Measurements from ENCODE around the gene PLSCR3. TPM values are rescaled to one million over a fixed set of nuclear protein-coding genes. Genes with fewer than 3 reads are reported as not detected.
"Not testable (repeated sequence)": the region's sequence is repeated elsewhere in the genome, so short reads cannot be mapped to it uniquely, and the experiment has no call there.

The PLSCR3 gene
- total RNA-seq, 2 donors from 2014 or later = 11.0 to 12.0 TPM

DNA sequence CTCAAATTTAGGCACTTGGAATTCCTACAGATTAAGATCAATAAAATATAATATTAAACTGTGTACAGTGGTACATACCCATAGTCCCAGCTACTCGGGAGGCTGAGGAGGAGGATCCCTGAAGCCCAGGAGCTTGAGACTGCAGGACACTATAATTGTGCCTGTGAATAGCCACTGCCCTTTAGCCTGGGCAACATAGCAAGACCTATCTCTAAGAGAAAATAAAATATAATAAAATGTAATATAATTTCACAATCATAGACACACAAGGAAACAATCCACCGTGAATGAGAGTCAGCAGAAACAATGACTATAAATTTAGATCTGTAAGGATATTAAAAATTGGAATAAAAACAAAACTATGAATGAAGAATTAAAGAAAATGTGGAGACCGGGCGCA, 23.5 kb downstream of the PLSCR3 start:
- intact Hi-C loops (cut with DNase I) = no loop called here
- no peak overlapping the region for H3K4me3 ChIP-seq
- no peak overlapping the region for H3K27ac ChIP-seq
- H3K27me3 ChIP-seq = no peaks in the 10 kb centered on the region
- TF ChIP-seq, protein P1, sequence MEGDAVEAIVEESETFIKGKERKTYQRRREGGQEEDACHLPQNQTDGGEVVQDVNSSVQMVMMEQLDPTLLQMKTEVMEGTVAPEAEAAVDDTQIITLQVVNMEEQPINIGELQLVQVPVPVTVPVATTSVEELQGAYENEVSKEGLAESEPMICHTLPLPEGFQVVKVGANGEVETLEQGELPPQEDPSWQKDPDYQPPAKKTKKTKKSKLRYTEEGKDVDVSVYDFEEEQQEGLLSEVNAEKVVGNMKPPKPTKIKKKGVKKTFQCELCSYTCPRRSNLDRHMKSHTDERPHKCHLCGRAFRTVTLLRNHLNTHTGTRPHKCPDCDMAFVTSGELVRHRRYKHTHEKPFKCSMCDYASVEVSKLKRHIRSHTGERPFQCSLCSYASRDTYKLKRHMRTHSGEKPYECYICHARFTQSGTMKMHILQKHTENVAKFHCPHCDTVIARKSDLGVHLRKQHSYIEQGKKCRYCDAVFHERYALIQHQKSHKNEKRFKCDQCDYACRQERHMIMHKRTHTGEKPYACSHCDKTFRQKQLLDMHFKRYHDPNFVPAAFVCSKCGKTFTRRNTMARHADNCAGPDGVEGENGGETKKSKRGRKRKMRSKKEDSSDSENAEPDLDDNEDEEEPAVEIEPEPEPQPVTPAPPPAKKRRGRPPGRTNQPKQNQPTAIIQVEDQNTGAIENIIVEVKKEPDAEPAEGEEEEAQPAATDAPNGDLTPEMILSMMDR (IDR thresholded peaks at IDR 0.05) = no peak
- H3K4me1 ChIP-seq = no peaks in the 10 kb centered on the region
- H3K9ac ChIP-seq (ENCODE audit: low read depth in 2 of 2, low read length in 2 of 2) = no peak overlapping the region
- no peaks in the 10 kb centered on the region for H3K36me3 ChIP-seq
- no peak for DNase-seq
- H3K9me3 ChIP-seq = no peaks in the 10 kb centered on the region

DNA sequence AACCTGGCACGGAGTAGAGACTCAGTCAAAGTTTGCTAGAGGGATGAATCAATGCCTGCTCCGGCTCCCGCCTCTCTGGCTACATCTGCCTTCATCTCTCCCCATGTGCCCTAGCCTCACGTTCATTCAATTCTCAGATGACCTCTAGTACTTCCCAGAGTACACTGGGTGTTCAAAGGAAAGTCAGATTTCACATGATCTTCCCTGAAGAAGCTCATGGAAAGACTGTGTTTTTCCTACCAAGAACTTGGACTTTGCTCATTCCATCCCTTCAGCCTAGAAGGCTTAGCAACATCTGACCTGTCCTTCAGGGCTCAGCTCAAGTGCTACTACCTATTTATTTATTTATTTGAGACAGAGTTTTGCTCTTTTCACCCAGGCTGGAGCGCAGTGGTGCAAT, 24.5 kb downstream of the PLSCR3 start:
- no peaks in the 10 kb centered on the region for H3K4me1 ChIP-seq
- H3K27ac ChIP-seq = no peak overlapping the region
- TF ChIP-seq, protein P1 (IDR thresholded peaks at IDR 0.05) = no peak
- no peak for DNase-seq
- H3K36me3 ChIP-seq = no peaks in the 10 kb centered on the region
- H3K9me3 ChIP-seq = no peaks in the 10 kb centered on the region
- no peaks in the 10 kb centered on the region for H3K27me3 ChIP-seq
- no peak overlapping the region for H3K9ac ChIP-seq (ENCODE audit: low read depth in 2 of 2, low read length in 2 of 2)
- intact Hi-C loops (cut with DNase I) = no loop called here
- H3K4me3 ChIP-seq = no peak overlapping the region

DNA sequence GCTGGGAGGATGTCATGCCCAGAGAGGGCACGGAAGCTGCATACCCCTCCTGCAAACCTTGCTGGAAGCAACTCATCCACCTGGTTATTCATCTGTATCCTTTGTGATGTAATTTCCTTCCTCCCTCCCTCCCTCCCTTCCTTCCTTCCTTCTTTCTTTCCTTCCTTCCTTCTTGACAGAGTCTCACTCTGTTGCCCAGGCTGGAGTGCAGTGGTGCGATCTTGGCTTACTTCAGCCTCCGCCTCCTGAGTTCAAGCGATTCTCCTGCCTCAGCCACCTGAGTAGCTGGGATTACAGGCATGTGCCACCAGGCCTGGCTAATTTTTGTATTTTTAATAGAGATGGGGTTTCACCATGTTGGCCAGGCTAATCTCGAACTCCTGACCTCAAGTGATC, 25.7 kb downstream of the PLSCR3 start:
- H3K27me3 ChIP-seq; H3K27ac ChIP-seq; DNase-seq; H3K36me3 ChIP-seq; intact Hi-C loops (cut with DNase I); H3K4me3 ChIP-seq; H3K4me1 ChIP-seq; H3K9me3 ChIP-seq; H3K9ac ChIP-seq (ENCODE audit: low read depth in 2 of 2, low read length in 2 of 2): not testable (repeated sequence)

DNA sequence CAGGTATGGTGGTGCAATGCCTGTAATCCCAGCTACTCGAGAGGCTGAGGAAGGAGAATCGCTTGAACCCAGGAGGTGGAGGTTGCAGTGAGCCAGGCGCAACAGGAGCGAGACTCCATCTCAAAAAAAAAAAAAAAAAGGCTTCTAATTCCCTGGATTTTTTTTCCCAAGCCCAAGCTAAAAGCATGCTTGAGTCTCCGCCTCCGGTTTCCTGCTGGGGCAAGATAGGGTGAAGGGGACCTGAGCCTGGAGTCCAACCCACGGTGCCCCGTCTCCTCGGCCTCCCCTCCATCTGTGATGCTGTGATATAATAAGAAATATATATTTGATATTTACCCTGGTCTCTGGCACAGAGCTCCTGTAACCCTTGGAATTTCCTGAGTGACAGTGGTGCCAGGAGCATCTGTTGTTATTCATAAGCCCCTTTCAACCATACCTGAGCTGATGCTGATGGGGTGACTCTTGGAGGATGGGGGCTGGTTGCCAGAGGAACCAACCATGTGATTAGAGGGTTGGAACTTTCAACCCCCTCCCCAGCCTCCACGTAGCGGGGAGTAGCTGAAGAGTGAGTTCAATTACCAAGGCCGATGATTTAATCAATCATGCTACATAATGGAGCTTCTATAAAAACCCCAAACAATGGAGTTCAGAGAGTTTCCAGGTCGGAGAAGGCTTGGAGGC, 26.3 kb downstream of the PLSCR3 start:
- Histone ChIP-seq H3K27me3 (no peaks in the 10 kb centered on the region), H3K4me1 (no peaks in the 10 kb centered on the region), H3K27ac (no peak overlapping the region), H3K36me3 (no peaks in the 10 kb centered on the region), H3K4me3 (no peak overlapping the region), H3K9me3 (no peaks in the 10 kb centered on the region), H3K9ac (ENCODE audit: low read depth in 2 of 2, low read length in 2 of 2) (no peak overlapping the region)
- DNase-seq = no peak
- intact Hi-C loops (cut with DNase I) = no loop called here
- TF ChIP-seq, protein P1 (IDR thresholded peaks at IDR 0.05) = no peak

DNA sequence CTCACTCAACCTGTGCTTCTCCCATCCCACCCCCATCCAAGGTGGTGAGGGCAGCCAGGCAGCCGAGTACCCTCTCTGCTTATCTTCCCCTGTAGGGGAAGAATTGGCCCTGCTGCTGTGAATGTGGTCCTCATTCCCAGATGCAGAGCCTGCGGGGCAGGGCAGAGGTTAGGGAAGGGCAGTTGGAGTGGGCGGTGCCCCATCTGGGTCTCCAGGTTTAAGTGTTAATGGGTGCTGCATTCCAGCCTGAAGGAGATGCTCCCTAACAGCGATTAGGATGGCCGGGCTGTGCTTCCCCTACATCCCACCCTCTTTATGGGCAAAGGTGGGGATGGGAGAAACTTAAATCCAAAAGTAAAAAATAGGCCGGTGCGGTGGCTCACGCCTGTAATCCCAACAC, 27.2 kb downstream of the PLSCR3 start:
- no peak for DNase-seq
- H3K9ac ChIP-seq (ENCODE audit: low read depth in 2 of 2, low read length in 2 of 2) = no peak overlapping the region
- TF ChIP-seq, protein P1 (IDR thresholded peaks at IDR 0.05) = no peak
- no peaks in the 10 kb centered on the region for H3K9me3 ChIP-seq
- no peaks in the 10 kb centered on the region for H3K4me1 ChIP-seq
- H3K36me3 ChIP-seq = no peaks in the 10 kb centered on the region
- no peak overlapping the region for H3K27ac ChIP-seq
- no peaks in the 10 kb centered on the region for H3K27me3 ChIP-seq
- intact Hi-C loops (cut with DNase I) = no loop called here
- no peak overlapping the region for H3K4me3 ChIP-seq

DNA sequence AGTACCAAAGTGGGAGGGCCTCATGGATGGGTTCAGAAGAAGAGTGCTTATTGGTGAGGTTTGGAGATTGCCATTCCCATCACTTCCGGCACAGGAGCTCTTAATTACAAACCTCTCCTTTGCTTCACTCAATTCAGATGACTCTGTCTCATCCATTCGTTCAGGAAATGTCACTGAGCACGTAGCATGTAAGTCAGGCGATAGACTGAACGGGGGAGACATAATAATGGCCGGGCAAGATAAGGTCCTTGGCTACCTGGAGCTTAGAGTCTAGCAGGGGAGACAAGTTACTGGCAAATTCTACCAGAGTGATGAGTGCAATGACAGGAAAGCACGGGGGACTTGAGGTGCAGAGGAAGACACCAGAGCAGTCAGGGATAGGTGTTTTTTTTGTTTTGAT, 28.4 kb downstream of the PLSCR3 start:
- H3K36me3 ChIP-seq; H3K4me1 ChIP-seq; H3K4me3 ChIP-seq; DNase-seq; H3K9me3 ChIP-seq; H3K27me3 ChIP-seq; intact Hi-C loops (cut with DNase I); H3K9ac ChIP-seq (ENCODE audit: low read depth in 2 of 2, low read length in 2 of 2); H3K27ac ChIP-seq: not testable (repeated sequence)

Data from colonic mucosa (tissue), 4 donors.